HG03095 (cell line): ENCODE data around the gene EHMT1.
"Not testable (repeated sequence)": the region's sequence is repeated elsewhere in the genome, so short reads cannot be mapped to it uniquely, and the experiment has no call there.

Experiments used
- ATAC-seq: cut with Tn5 transposase; IDR thresholded peaks from one replicate; pipeline ENCODE4 v1.9.1; 2021; ENCODE audit warnings: moderate library complexity; ENCODE audit not compliant: unreplicated experiment

EHMT1 gene

GRCh38 chr9:137590469-137591383, 28.1 kb upstream of the EHMT1 start, which contains the start of gene ZMYND19:
Gene ZMYND19 (minus strand): TSS chr9:137590512. CDS start chr9:137590263, 249 bp downstream.
- peak; percentile 78 for ATAC-seq

- ATAC-seq = no peak
Measured at GRCh38 chr9:137592767-137593166, 26.0 kb upstream of the EHMT1 start.

GRCh38 chr9:137593176-137593575, 25.6 kb upstream of the EHMT1 start:
- no peak for ATAC-seq

DNA sequence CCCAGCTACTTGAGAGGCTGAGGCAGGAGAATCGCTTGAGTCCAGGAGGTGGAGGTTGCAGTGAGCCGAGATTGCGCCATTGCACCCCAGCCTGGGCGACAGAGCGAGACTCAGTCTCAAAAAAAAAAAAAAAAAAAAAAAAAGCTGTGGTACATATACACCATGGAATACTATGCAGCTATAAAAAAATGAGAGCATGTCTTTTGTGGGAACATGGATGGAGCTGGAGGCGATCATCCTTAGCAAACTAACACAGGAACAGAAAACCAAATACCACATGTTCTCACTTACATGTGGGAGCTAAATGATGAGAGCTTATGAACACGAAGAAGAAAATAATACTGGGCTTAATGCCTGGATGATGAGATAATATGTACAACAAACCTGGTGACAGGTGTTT, 22.2 kb upstream of the EHMT1 start:
- ATAC-seq = not testable (repeated sequence)

DNA sequence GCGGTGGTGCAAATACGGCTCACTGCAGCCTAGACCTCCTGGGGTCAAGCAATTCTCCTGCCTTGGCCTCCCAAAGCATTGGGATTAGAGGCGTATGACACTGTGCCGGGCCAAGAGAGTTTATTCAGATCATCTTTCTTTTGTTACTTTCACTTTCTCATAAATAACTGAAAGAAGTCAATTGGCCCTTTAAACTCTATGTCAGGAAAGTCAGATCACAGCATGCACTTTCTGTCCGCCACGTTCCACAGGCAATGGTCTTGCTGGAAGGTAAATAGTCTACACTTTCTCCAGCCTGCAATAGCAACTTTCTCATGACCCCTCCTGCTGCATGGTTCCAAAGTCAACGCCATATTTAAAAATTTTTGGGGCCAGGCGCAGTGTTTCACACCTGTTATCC, 19.9 kb upstream of the EHMT1 start:
- ATAC-seq = no peak

DNA sequence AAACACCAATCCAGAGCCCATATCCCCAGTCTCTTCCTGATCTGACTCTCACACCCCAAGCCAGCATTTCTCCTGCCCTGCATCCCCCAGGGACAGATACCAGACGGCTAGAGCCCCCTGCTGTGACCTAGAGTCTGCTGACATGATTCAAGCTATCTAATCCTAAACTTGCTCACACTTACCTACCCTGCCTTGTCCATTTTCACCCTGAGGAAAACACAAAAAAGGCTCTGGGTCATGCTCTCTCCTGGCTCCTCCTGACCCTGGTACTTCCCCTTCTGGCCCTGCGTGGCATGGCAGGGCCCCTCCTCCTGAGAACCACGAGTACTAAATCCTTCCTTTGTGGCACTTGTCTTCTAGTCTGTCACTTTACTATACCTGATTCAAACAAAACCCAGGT, 16.1 kb upstream of the EHMT1 start:
- no peak for ATAC-seq

DNA sequence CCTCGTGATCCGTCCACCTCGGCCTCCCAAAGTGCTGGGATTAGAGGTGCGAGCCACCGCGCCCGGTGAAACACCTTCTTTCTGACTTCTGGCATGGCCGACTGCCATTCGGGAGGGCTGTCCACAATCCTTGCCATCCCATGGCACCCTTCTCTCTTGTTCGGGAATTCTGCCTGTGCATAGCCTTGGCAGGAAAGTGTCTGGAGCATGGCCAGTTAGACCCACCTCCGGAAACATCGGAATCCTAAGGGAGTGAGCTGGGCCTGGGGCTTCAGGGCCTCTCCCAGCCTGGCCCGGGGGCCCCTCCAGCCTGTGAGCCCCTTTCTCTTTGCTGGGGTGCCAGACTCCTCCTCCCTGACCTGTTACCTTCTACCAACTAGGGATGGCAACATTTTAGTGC, 14.9 kb upstream of the EHMT1 start:
- no peak for ATAC-seq

- no peak for ATAC-seq
Measured at GRCh38 chr9:137604345-137605086, 14.3 kb upstream of the EHMT1 start.

- peak; percentile 66 for ATAC-seq
Measured at GRCh38 chr9:137605121-137606004, 13.4 kb upstream of the EHMT1 start, which contains the start of gene ARRDC1. Gene ARRDC1 (plus strand): TSS chr9:137605686. CDS start chr9:137605718, 32 bp downstream.

GRCh38 chr9:137606005-137606621, 12.7 kb upstream of the EHMT1 start:
- peak; percentile 4 for ATAC-seq

GRCh38 chr9:137606734-137607138, 12.1 kb upstream of the EHMT1 start:
- ATAC-seq = no peak

- no peak for ATAC-seq
Measured at GRCh38 chr9:137607141-137607857, 11.5 kb upstream of the EHMT1 start.

DNA sequence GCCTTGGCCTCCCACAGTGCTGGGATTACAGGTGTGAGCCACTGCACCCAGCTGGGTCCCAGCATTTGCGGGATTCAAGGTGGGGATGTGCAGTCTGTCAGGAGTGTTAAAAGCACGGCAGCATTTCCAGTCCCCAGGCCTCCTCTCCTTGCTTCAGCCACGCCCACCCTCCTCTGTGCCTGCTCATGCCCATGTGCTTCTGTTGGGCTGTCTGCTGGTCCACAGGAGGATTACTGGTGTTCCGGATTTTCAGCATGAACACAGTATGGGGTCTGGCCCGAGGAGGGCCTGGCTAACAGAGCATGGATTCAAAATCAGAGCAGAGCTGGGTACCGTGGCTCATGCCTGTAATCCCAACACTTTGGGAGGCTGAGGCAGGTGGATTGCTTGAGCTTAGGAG, 7.9 kb upstream of the EHMT1 start:
- no peak for ATAC-seq

GRCh38 chr9:137611623-137612609, 6.9 kb upstream of the EHMT1 start:
- ATAC-seq = no peak

GRCh38 chr9:137612741-137613142, 6.1 kb upstream of the EHMT1 start:
- no peak for ATAC-seq

- ATAC-seq = no peak
Measured at GRCh38 chr9:137613259-137613658, 5.5 kb upstream of the EHMT1 start.

DNA sequence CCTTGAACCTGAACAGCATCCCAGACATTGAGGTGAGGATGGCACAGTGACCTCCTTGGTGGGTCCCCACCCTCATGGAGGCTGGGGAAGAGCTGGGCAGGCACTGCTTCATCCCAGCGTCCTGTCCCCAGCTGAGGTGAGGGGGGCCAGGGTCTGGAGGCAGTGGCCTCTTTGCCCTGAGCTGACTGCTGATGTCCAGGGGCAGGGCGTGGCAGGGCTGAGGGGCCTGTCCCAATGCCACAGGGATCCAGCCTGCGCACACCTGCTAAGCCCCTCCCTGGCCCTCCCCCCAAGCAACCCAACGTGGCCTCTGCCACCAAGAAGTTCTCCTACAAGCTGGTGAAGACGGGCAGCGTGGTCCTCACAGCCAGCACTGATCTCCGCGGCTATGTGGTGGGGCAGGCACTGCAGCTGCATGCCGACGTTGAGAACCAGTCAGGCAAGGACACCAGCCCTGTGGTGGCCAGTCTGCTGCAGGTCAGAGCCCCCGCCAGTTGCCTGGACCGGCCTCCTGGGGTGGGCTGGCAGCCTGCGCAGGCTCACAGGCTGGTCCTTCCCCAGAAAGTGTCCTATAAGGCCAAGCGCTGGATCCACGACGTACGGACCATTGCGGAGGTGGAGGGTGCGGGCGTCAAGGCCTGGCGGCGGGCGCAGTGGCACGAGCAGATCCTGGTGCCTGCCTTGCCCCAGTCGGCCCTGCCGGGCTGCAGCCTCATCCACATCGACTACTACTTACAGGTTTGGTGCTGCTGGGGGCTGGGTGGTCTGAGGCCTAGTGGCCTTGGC, 4.9 kb upstream of the EHMT1 start:
- no peak for ATAC-seq
